ENCODE data around the gene C1orf232. TPM values are rescaled to one million over a fixed set of nuclear protein-coding genes. Genes with fewer than 3 reads are reported as not detected.
A peak's percentile ranks its signal among the peaks of the same experiment; 100 is the strongest.

The C1orf232 gene
- total RNA-seq, 1 donor from 2014 or later, result not detected

- Histone ChIP-seq H3K36me3 (ENCODE audit: control insufficient read depth in 3 of 3, insufficient read depth in 3 of 3, low read length in 3 of 3) (peaks cover 8 to 13% (median 9%) of the 10 kb centered on the region in 3 donors), H3K4me1 (ENCODE audit: control insufficient read depth in 3 of 3, insufficient read depth in 3 of 3, low read length in 3 of 3) (peaks cover 14 to 36% (median 29%) of the 10 kb centered on the region in 3 donors), H3K9ac (ENCODE audit: low read depth in 1 of 3, low read length in 3 of 3) (peak overlapping the region; percentile 93 to 95 (median 94)), H3K4me3 (ENCODE audit: low read length in 3 of 3) (peak overlapping the region; percentile 69 to 81 (median 81)), H3K27ac (ENCODE audit: low read depth, low read length) (peak overlapping the region; percentile 100), H3K27me3 (ENCODE audit: control insufficient read depth in 3 of 3, insufficient read depth in 3 of 3, low read length in 3 of 3) (no peaks in the 10 kb centered on the region), H3K9me3 (ENCODE audit: control insufficient read depth in 3 of 3, low read length in 3 of 3) (no peaks in the 10 kb centered on the region)
Measured at GRCh38 chr1:26181586-26182382, 13.0 kb upstream of the C1orf232 start.

- Histone ChIP-seq H3K9me3 (ENCODE audit: control insufficient read depth in 3 of 3, low read length in 3 of 3) (no peaks in the 10 kb centered on the region), H3K4me1 (ENCODE audit: control insufficient read depth in 3 of 3, insufficient read depth in 3 of 3, low read length in 3 of 3) (peaks cover 14 to 32% (median 29%) of the 10 kb centered on the region in 3 donors), H3K27ac (ENCODE audit: low read depth, low read length) (no peak overlapping the region)
Measured at GRCh38 chr1:26180010-26180506, 11.3 kb upstream of the C1orf232 start.

GRCh38 chr1:26177182-26177684, 8.5 kb upstream of the C1orf232 start, which contains the start of gene CNKSR1:
CNKSR1 (plus strand) TSS chr1:26177491; CDS start chr1:26177548, 57 bp downstream.
- peaks cover 5 to 17% (median 14%) of the 10 kb centered on the region in 3 donors for H3K4me1 ChIP-seq (ENCODE audit: control insufficient read depth in 3 of 3, insufficient read depth in 3 of 3, low read length in 3 of 3)
- no peaks in the 10 kb centered on the region for H3K27me3 ChIP-seq (ENCODE audit: control insufficient read depth in 3 of 3, insufficient read depth in 3 of 3, low read length in 3 of 3)
- no peak within 1 kb of the TSS for H3K27ac ChIP-seq (ENCODE audit: low read depth, low read length)
- H3K9me3 ChIP-seq (ENCODE audit: control insufficient read depth in 3 of 3, low read length in 3 of 3), result no peaks in the 10 kb centered on the region
- no peak within 1 kb of the TSS for H3K4me3 ChIP-seq (ENCODE audit: low read length in 3 of 3)
- H3K36me3 ChIP-seq (ENCODE audit: control insufficient read depth in 3 of 3, insufficient read depth in 3 of 3, low read length in 3 of 3), result no peaks in the 10 kb centered on the region
- no peak within 1 kb of the TSS for H3K9ac ChIP-seq (ENCODE audit: low read depth in 1 of 3, low read length in 3 of 3)

More at GRCh38 chr1:26180010-26180506, 11.3 kb upstream of the C1orf232 start:
- Histone ChIP-seq H3K27me3 (ENCODE audit: control insufficient read depth in 3 of 3, insufficient read depth in 3 of 3, low read length in 3 of 3) (no peaks in the 10 kb centered on the region), H3K9ac (ENCODE audit: low read depth in 1 of 3, low read length in 3 of 3) (peak overlapping the region in 1 of 3 donors; percentile 0), H3K36me3 (ENCODE audit: control insufficient read depth in 3 of 3, insufficient read depth in 3 of 3, low read length in 3 of 3) (peaks cover 2 to 6% (median 4%) of the 10 kb centered on the region in 3 donors), H3K4me3 (ENCODE audit: low read length in 3 of 3) (no peak overlapping the region)

- H3K27ac ChIP-seq (ENCODE audit: low read depth, low read length), result no peak overlapping the region
- H3K4me1 ChIP-seq (ENCODE audit: control insufficient read depth in 3 of 3, insufficient read depth in 3 of 3, low read length in 3 of 3), result peaks cover 16 to 18% (median 16%) of the 10 kb centered on the region in 3 donors
- H3K9me3 ChIP-seq (ENCODE audit: control insufficient read depth in 3 of 3, low read length in 3 of 3), result no peaks in the 10 kb centered on the region
- H3K27me3 ChIP-seq (ENCODE audit: control insufficient read depth in 3 of 3, insufficient read depth in 3 of 3, low read length in 3 of 3), result no peaks in the 10 kb centered on the region
- peaks cover 0 to 9% (median 5%) of the 10 kb centered on the region in 3 donors for H3K36me3 ChIP-seq (ENCODE audit: control insufficient read depth in 3 of 3, insufficient read depth in 3 of 3, low read length in 3 of 3)
- H3K4me3 ChIP-seq (ENCODE audit: low read length in 3 of 3), result no peak overlapping the region
- H3K9ac ChIP-seq (ENCODE audit: low read depth in 1 of 3, low read length in 3 of 3), result no peak overlapping the region
Measured at GRCh38 chr1:26175346-26175745, 6.6 kb upstream of the C1orf232 start.

GRCh38 chr1:26171084-26172072, 2.6 kb upstream of the C1orf232 start, which contains the start of gene ZNF593OS:
ZNF593OS (minus strand) TSS chr1:26171832; CDS start chr1:26171661, 171 bp downstream.
- Histone ChIP-seq H3K9me3 (ENCODE audit: control insufficient read depth in 3 of 3, low read length in 3 of 3) (no peaks in the 10 kb centered on the region), H3K9ac (ENCODE audit: low read depth in 1 of 3, low read length in 3 of 3) (peak within 1 kb of the TSS; percentile 30 to 98 (median 94)), H3K4me1 (ENCODE audit: control insufficient read depth in 3 of 3, insufficient read depth in 3 of 3, low read length in 3 of 3) (peaks cover 24 to 32% (median 26%) of the 10 kb centered on the region in 3 donors), H3K36me3 (ENCODE audit: control insufficient read depth in 3 of 3, insufficient read depth in 3 of 3, low read length in 3 of 3) (peaks cover 0 to 9% (median 5%) of the 10 kb centered on the region in 3 donors), H3K4me3 (ENCODE audit: low read length in 3 of 3) (peak within 1 kb of the TSS; percentile 74 to 91 (median 85)), H3K27me3 (ENCODE audit: control insufficient read depth in 3 of 3, insufficient read depth in 3 of 3, low read length in 3 of 3) (no peaks in the 10 kb centered on the region), H3K27ac (ENCODE audit: low read depth, low read length) (peak within 1 kb of the TSS; percentile 92)

GRCh38 chr1:26170472-26170821, 1.7 kb upstream of the C1orf232 start:
- H3K9ac ChIP-seq (ENCODE audit: low read depth in 1 of 3, low read length in 3 of 3), result peak overlapping the region; percentile 87 to 98 (median 94)

GRCh38 chr1:26169669-26170471, 1.1 kb upstream of the C1orf232 start, which contains the start of gene ZNF593:
ZNF593 (plus strand) TSS chr1:26169908; CDS start chr1:26169984, 76 bp downstream.
- H3K9ac ChIP-seq (ENCODE audit: low read depth in 1 of 3, low read length in 3 of 3), result peak within 1 kb of the TSS; percentile 87 to 98 (median 94)
- peak within 1 kb of the TSS; percentile 92 for H3K27ac ChIP-seq (ENCODE audit: low read depth, low read length)
- peaks cover 0 to 9% (median 5%) of the 10 kb centered on the region in 3 donors for H3K36me3 ChIP-seq (ENCODE audit: control insufficient read depth in 3 of 3, insufficient read depth in 3 of 3, low read length in 3 of 3)
- H3K4me1 ChIP-seq (ENCODE audit: control insufficient read depth in 3 of 3, insufficient read depth in 3 of 3, low read length in 3 of 3), result peaks cover 24 to 32% (median 26%) of the 10 kb centered on the region in 3 donors
- no peaks in the 10 kb centered on the region for H3K27me3 ChIP-seq (ENCODE audit: control insufficient read depth in 3 of 3, insufficient read depth in 3 of 3, low read length in 3 of 3)
- no peaks in the 10 kb centered on the region for H3K9me3 ChIP-seq (ENCODE audit: control insufficient read depth in 3 of 3, low read length in 3 of 3)
- H3K4me3 ChIP-seq (ENCODE audit: low read length in 3 of 3), result peak within 1 kb of the TSS; percentile 74 to 91 (median 85)

More at GRCh38 chr1:26170472-26170821, 1.7 kb upstream of the C1orf232 start:
- H3K9me3 ChIP-seq (ENCODE audit: control insufficient read depth in 3 of 3, low read length in 3 of 3), result no peaks in the 10 kb centered on the region
- H3K36me3 ChIP-seq (ENCODE audit: control insufficient read depth in 3 of 3, insufficient read depth in 3 of 3, low read length in 3 of 3), result peaks cover 0 to 9% (median 5%) of the 10 kb centered on the region in 3 donors
- peaks cover 24 to 32% (median 26%) of the 10 kb centered on the region in 3 donors for H3K4me1 ChIP-seq (ENCODE audit: control insufficient read depth in 3 of 3, insufficient read depth in 3 of 3, low read length in 3 of 3)
- peak overlapping the region; percentile 74 to 91 (median 85) for H3K4me3 ChIP-seq (ENCODE audit: low read length in 3 of 3)
- no peaks in the 10 kb centered on the region for H3K27me3 ChIP-seq (ENCODE audit: control insufficient read depth in 3 of 3, insufficient read depth in 3 of 3, low read length in 3 of 3)
- H3K27ac ChIP-seq (ENCODE audit: low read depth, low read length), result peak overlapping the region; percentile 92

- Histone ChIP-seq H3K27me3 (ENCODE audit: control insufficient read depth in 3 of 3, insufficient read depth in 3 of 3, low read length in 3 of 3) (no peaks in the 10 kb centered on the region), H3K4me3 (ENCODE audit: low read length in 3 of 3) (peak overlapping the region in 2 of 3 donors; percentile 74 to 91), H3K36me3 (ENCODE audit: control insufficient read depth in 3 of 3, insufficient read depth in 3 of 3, low read length in 3 of 3) (peaks cover 0 to 9% (median 5%) of the 10 kb centered on the region in 3 donors), H3K9ac (ENCODE audit: low read depth in 1 of 3, low read length in 3 of 3) (peak overlapping the region; percentile 51 to 98 (median 94)), H3K27ac (ENCODE audit: low read depth, low read length) (peak overlapping the region; percentile 92), H3K9me3 (ENCODE audit: control insufficient read depth in 3 of 3, low read length in 3 of 3) (no peaks in the 10 kb centered on the region), H3K4me1 (ENCODE audit: control insufficient read depth in 3 of 3, insufficient read depth in 3 of 3, low read length in 3 of 3) (peaks cover 26 to 37% (median 29%) of the 10 kb centered on the region in 3 donors)
Measured at GRCh38 chr1:26169198-26169554, 413 bp upstream of the C1orf232 start.
